Liver (tissue), 9 donors: ENCODE measurements around the gene NWD2. TPM values are rescaled to one million over a fixed set of nuclear protein-coding genes. Genes with fewer than 3 reads are reported as not detected.

Experiments
- DNase-seq: peaks from one replicate; pipeline ENCODE4 v3.0.0-alpha.2; 2017; ENCODE audit warnings: low spot score
- H3K27ac ChIP-seq, 2 donors: one replicate each; pipeline ENCODE4 v1.7.0; 2013; ENCODE audit warnings: inconsistent platforms in 2 of 2, low read length in 2 of 2, control low read depth in 1 of 2, low read depth in 1 of 2, mild to moderate bottlenecking in 1 of 2
- H3K27me3 ChIP-seq, 4 donors: one replicate each; pipeline versions ENCODE4 v1.6.1 to v1.7.0; 2013; ENCODE audit warnings: low read length in 3 of 4, inconsistent platforms in 1 of 4, mild to moderate bottlenecking in 1 of 4, moderate library complexity in 1 of 4; ENCODE audit not compliant: control insufficient read depth in 4 of 4, insufficient read depth in 4 of 4
- H3K36me3 ChIP-seq, 4 donors: one replicate each; pipeline versions ENCODE4 v1.6.1 to v1.7.0; 2013; ENCODE audit warnings: low read length in 3 of 4, mild to moderate bottlenecking in 3 of 4, low read depth in 1 of 4, moderate library complexity in 1 of 4; ENCODE audit not compliant: control insufficient read depth in 4 of 4, insufficient read depth in 3 of 4
- H3K4me1 ChIP-seq, 4 donors: one replicate each; pipeline versions ENCODE4 v1.6.1 to v1.7.0; 2013; ENCODE audit warnings: low read length in 3 of 4, mild to moderate bottlenecking in 3 of 4, moderate library complexity in 1 of 4; ENCODE audit not compliant: control insufficient read depth in 4 of 4, insufficient read depth in 4 of 4
- H3K4me3 ChIP-seq, 3 donors: one replicate each; pipeline versions ENCODE4 v1.6.1 to v1.7.0; 2013; ENCODE audit warnings: low read length in 3 of 3, control low read depth in 1 of 3, low read depth in 1 of 3, mild to moderate bottlenecking in 1 of 3
- H3K9ac ChIP-seq, 2 donors: one replicate each; pipeline ENCODE4 v1.7.0; 2013; ENCODE audit warnings: low read length in 2 of 2, mild to moderate bottlenecking in 2 of 2, moderate library complexity in 2 of 2, control low read depth in 1 of 2, low read depth in 1 of 2
- H3K9me3 ChIP-seq, 4 donors: one replicate each; pipeline versions ENCODE4 v1.6.1 to v1.7.0; 2013; ENCODE audit warnings: low read length in 3 of 4; ENCODE audit not compliant: control insufficient read depth in 4 of 4
- EGR1 ChIP-seq, 2 donors: IDR thresholded peaks; 2 replicates each; pipeline ENCODE4 v1.6.1; 2016 to 2018; ENCODE audit warnings: antibody characterized with exemption in 2 of 2, low read depth in 2 of 2
- FOXA2 ChIP-seq: IDR thresholded peaks from 2 replicates; pipeline ENCODE4 v1.6.1; 2016; ENCODE audit warnings: antibody characterized with exemption
- GABPA ChIP-seq, 2 donors: IDR thresholded peaks in 1 of 2; conservative IDR thresholded peaks in 1 of 2; 2 replicates each; pipeline ENCODE4 v1.6.1; 2016; ENCODE audit warnings: antibody characterized with exemption in 2 of 2, mild to moderate bottlenecking in 1 of 2, moderate library complexity in 1 of 2
- HNF4A ChIP-seq, 2 donors: conservative IDR thresholded peaks; 2 replicates each; pipeline ENCODE4 v1.6.1; 2016; ENCODE audit warnings: antibody characterized with exemption in 2 of 2, mild to moderate bottlenecking in 2 of 2
- HNF4G ChIP-seq: IDR thresholded peaks from 2 replicates; pipeline ENCODE4 v1.6.1; 2016; ENCODE audit warnings: antibody characterized with exemption
- JUND ChIP-seq, 2 donors: IDR thresholded peaks; 2 replicates each; pipeline ENCODE4 v1.6.1; 2016; ENCODE audit warnings: antibody characterized with exemption in 2 of 2
- NR2F2 ChIP-seq: IDR thresholded peaks from 2 replicates; pipeline ENCODE4 v1.6.1; 2016; ENCODE audit warnings: antibody characterized with exemption
- RAD21 ChIP-seq, 2 donors: IDR thresholded peaks; 2 replicates each; pipeline ENCODE4 v1.6.1; 2016; ENCODE audit warnings: antibody characterized with exemption in 2 of 2, mild to moderate bottlenecking in 2 of 2
- RXRA ChIP-seq, 2 donors: IDR thresholded peaks; 2 replicates each; pipeline ENCODE4 v1.6.1; 2017 to 2018; ENCODE audit warnings: antibody characterized with exemption in 2 of 2, mild to moderate bottlenecking in 1 of 2
- SP1 ChIP-seq: IDR thresholded peaks from 2 replicates; pipeline ENCODE4 v1.6.1; 2018; ENCODE audit warnings: antibody characterized with exemption, mild to moderate bottlenecking
- YY1 ChIP-seq: IDR thresholded peaks from 2 replicates; pipeline ENCODE4 v1.6.1; 2016; ENCODE audit warnings: antibody characterized with exemption, mild to moderate bottlenecking
- ZBTB33 ChIP-seq: IDR thresholded peaks from 2 replicates; pipeline ENCODE4 v1.6.1; 2016; ENCODE audit warnings: antibody characterized with exemption
- WGBS: extraction: QIAGEN DNeasy Blood & Tissue Kit; methylation state at CpG from one replicate; pipeline ENCODE4 v1.1.7; 2013; 5-methylcytosine and 5-hydroxymethylcytosine counted together
- polyA plus RNA-seq, 2 donors: library from polyadenylated mRNA; stranded (reverse) in 1 of 2; unstranded in 1 of 2; fragments of 200-250 nt in 1 of 2; fragments of >200 nt in 1 of 2; fragmentation: Nextera tagmentation in 1 of 2; extraction: Ambion mirVana in 1 of 2; gene quantifications; one replicate each; pipeline versions ENCODE4 v1.2.1 to v1.2.3, GENCODE V29; 2013 to 2015
- total RNA-seq, 2 donors: library from RNA; depleted of rRNA; stranded (reverse); fragments of >200 nt; gene quantifications; one replicate each; pipeline ENCODE4 v1.2.3, GENCODE V29; 2014
- TF ChIP-seq, protein P1 (sequence below): IDR thresholded peaks from 2 replicates; pipeline ENCODE4 v1.6.1; 2016; ENCODE audit warnings: antibody characterized with exemption
- TF ChIP-seq, protein P2 (sequence below): IDR thresholded peaks from 2 replicates; pipeline ENCODE4 v1.6.1; 2016; ENCODE audit warnings: antibody characterized with exemption, mild to moderate bottlenecking
- donor health status: healthy.
- donor health status: healthy.
- donor health status: healthy.
- donor health status: healthy.
- donor health status: healthy.

NWD2 gene
- total and polyA plus RNA-seq, 4 donors = 0.08 to 0.37 TPM; not detected in 2

GRCh38 chr4:37246891-37247290 lies 2.3 kb downstream of the NWD2 start:
- DNase-seq = no peak
- H3K27ac ChIP-seq = no peak overlapping the region
- no peaks in the 10 kb centered on the region for H3K36me3 ChIP-seq
- 31% methylated on average over 6 of the region's 6 CpGs for WGBS
- TF ChIP-seq, protein P1, sequence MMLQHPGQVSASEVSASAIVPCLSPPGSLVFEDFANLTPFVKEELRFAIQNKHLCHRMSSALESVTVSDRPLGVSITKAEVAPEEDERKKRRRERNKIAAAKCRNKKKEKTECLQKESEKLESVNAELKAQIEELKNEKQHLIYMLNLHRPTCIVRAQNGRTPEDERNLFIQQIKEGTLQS = no peak
- no peak for TF ChIP-seq FOXA2
- no peak for TF ChIP-seq JUND (IDR thresholded peaks at IDR 0.05)
- TF ChIP-seq GABPA (IDR thresholded peaks at IDR 0.05 in 1 of 2, conservative IDR thresholded peaks at IDR 0.05 in 1 of 2) = no peak
- no peak for TF ChIP-seq EGR1 (IDR thresholded peaks at IDR 0.05; ENCODE audit: low read depth in 2 of 2)
- no peak for TF ChIP-seq RAD21 (IDR thresholded peaks at IDR 0.05)
- TF ChIP-seq ZBTB33 = no peak
- no peak for TF ChIP-seq RXRA (IDR thresholded peaks at IDR 0.05)
- TF ChIP-seq HNF4A (conservative IDR thresholded peaks at IDR 0.05) = no peak
- H3K9ac ChIP-seq = no peak overlapping the region
- H3K9me3 ChIP-seq = no peaks in the 10 kb centered on the region
- H3K27me3 ChIP-seq = peaks cover 0 to 17% (median 9%) of the 10 kb centered on the region in 4 donors
- H3K4me1 ChIP-seq = peaks cover 4 to 20% (median 10%) of the 10 kb centered on the region in 4 donors
- H3K4me3 ChIP-seq = no peak overlapping the region

DNA sequence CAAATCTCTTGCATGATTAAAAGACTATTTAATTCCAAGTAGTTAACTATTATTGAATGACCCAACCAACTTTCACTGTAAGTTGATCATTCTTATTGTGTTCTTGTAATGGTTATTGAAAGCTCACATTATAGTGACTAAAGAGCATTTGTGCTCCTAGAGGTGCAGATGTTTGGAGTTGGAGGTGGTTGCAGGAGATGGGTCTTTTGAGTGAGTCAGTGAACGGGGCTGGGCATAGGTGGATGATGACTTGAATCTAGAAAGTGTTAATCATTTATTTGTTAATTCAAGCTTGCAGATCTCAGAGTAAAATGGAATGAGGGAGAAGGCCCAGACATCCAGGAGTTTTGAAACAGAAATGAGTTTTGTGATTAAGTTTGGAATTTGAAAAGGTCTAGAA lies 13.7 kb downstream of the NWD2 start:
- H3K27me3 ChIP-seq = peaks cover 0 to 6% (median 0%) of the 10 kb centered on the region in 4 donors
- no peak overlapping the region for H3K4me3 ChIP-seq
- no peak overlapping the region for H3K9ac ChIP-seq
- TF ChIP-seq ZBTB33 (no peak), HNF4G (no peak), SP1 (no peak), YY1 (no peak), GABPA (IDR thresholded peaks at IDR 0.05 in 1 of 2, conservative IDR thresholded peaks at IDR 0.05 in 1 of 2) (no peak), RAD21 (IDR thresholded peaks at IDR 0.05) (no peak), HNF4A (conservative IDR thresholded peaks at IDR 0.05) (no peak), RXRA (IDR thresholded peaks at IDR 0.05) (no peak), FOXA2 (no peak), NR2F2 (no peak)
- no peaks in the 10 kb centered on the region for H3K9me3 ChIP-seq
- H3K27ac ChIP-seq = no peak overlapping the region
- DNase-seq = no peak
- H3K36me3 ChIP-seq = no peaks in the 10 kb centered on the region
- H3K4me1 ChIP-seq = no peaks in the 10 kb centered on the region
- 70% methylated on average over 1 of the region's 1 CpG for WGBS

- H3K4me3 ChIP-seq = no peak overlapping the region
- no peak overlapping the region for H3K9ac ChIP-seq
- no peaks in the 10 kb centered on the region for H3K9me3 ChIP-seq
- no peaks in the 10 kb centered on the region for H3K36me3 ChIP-seq
- no peak overlapping the region for H3K27ac ChIP-seq
- no peaks in the 10 kb centered on the region for H3K27me3 ChIP-seq
- no peak for DNase-seq
- TF ChIP-seq, protein P1 = no peak
- TF ChIP-seq, protein P2, sequence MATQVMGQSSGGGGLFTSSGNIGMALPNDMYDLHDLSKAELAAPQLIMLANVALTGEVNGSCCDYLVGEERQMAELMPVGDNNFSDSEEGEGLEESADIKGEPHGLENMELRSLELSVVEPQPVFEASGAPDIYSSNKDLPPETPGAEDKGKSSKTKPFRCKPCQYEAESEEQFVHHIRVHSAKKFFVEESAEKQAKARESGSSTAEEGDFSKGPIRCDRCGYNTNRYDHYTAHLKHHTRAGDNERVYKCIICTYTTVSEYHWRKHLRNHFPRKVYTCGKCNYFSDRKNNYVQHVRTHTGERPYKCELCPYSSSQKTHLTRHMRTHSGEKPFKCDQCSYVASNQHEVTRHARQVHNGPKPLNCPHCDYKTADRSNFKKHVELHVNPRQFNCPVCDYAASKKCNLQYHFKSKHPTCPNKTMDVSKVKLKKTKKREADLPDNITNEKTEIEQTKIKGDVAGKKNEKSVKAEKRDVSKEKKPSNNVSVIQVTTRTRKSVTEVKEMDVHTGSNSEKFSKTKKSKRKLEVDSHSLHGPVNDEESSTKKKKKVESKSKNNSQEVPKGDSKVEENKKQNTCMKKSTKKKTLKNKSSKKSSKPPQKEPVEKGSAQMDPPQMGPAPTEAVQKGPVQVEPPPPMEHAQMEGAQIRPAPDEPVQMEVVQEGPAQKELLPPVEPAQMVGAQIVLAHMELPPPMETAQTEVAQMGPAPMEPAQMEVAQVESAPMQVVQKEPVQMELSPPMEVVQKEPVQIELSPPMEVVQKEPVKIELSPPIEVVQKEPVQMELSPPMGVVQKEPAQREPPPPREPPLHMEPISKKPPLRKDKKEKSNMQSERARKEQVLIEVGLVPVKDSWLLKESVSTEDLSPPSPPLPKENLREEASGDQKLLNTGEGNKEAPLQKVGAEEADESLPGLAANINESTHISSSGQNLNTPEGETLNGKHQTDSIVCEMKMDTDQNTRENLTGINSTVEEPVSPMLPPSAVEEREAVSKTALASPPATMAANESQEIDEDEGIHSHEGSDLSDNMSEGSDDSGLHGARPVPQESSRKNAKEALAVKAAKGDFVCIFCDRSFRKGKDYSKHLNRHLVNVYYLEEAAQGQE = peak; percentile 97
- H3K4me1 ChIP-seq = no peaks in the 10 kb centered on the region
- 59% methylated on average over 3 of the region's 3 CpGs for WGBS
Measured at GRCh38 chr4:37268319-37268718, 23.8 kb downstream of the NWD2 start.
